GM12874 (cell line): ENCODE data around the gene ADCY1.

Source experiments
- TF ChIP-seq, protein P1 (sequence below): IDR thresholded peaks from 2 replicates; pipeline ENCODE4 v1.5.1; 2011; ENCODE audit warnings: low read depth, mild to moderate bottlenecking, control low read depth, low read length, moderate library complexity; ENCODE audit not compliant: insufficient read depth

ADCY1 gene

DNA sequence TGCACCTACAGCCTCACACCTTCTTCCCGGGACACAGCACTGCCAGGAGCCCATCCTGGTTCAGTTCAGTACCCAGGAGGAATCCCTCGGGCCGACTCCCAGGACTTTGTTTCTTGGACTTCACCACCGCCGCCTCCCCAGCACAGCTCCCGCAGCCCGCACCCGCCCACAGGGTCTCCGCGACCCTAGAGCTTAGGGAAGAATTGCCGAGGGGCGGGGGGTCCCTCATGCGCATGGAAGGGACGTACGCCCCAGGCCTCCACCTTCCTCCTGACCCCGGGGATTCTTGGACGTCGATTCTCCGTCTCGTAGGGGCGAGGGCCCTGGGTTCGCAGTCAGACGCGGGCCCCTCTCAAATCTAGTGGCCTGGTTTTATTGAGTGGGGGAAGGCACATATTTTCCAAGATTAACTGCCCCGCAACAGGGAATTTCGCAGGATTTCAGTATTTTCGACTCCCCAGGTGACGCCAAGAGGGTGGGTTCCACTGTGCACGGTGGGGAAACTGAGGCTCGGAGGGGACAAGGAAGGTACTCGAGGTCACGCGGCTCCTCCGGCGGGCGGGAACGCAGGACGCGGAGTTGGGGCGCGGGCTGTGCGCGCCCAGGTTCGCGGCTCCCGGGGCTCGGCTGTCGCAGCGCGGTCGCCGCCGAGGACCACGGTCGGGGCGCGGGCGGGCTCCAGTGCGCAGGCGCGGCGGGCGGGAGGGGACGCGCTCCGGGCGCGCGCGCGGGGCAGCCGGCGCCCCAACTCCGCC, at the start of gene ADCY1:
Gene ADCY1 (plus strand): TSS at position 708 of the 755 bp plus-strand sequence. CDS start 176 bp downstream, outside the sequence.
- TF ChIP-seq, protein P1, sequence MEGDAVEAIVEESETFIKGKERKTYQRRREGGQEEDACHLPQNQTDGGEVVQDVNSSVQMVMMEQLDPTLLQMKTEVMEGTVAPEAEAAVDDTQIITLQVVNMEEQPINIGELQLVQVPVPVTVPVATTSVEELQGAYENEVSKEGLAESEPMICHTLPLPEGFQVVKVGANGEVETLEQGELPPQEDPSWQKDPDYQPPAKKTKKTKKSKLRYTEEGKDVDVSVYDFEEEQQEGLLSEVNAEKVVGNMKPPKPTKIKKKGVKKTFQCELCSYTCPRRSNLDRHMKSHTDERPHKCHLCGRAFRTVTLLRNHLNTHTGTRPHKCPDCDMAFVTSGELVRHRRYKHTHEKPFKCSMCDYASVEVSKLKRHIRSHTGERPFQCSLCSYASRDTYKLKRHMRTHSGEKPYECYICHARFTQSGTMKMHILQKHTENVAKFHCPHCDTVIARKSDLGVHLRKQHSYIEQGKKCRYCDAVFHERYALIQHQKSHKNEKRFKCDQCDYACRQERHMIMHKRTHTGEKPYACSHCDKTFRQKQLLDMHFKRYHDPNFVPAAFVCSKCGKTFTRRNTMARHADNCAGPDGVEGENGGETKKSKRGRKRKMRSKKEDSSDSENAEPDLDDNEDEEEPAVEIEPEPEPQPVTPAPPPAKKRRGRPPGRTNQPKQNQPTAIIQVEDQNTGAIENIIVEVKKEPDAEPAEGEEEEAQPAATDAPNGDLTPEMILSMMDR, result no peak

DNA sequence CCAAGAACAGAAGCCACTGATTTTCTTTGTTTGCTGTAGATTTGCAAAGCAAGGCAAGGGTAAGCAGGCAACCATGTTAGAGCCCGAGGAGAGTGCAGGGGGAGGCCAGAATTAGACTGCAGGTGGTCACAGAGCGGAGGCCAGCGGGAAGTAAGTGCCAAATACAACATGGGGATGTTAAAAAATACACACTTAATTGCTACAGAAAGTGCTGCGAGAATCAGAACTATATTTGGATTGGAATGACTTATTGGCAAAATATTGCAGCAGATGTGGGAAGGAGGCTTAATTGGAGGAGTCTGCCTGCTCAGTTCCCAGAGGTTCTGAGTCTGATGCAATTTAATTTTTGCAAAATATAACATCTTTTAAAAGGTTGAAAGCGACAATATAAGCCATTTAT, 49.7 kb upstream of the ADCY1 start:
- TF ChIP-seq, protein P1, result no peak

DNA sequence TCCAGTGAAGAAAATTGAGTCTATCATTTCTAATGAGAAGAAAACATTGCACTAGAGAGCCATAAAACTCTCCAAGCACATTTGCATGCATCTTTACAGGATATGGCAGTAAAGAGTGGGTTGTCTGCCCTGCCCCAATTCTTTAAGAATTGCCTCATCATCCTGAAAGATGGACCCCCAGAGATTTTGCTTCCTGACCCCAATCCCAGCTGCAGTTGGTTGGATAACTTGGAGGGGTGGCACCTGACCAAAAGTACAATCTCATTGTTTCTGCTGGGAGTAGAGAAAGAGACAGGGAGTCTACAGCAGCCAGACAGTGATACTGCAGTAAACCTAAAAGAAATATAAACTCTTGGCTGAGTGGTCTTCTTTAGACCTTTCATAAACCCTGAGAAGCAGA, 49.1 kb upstream of the ADCY1 start:
- TF ChIP-seq, protein P1, result no peak

DNA sequence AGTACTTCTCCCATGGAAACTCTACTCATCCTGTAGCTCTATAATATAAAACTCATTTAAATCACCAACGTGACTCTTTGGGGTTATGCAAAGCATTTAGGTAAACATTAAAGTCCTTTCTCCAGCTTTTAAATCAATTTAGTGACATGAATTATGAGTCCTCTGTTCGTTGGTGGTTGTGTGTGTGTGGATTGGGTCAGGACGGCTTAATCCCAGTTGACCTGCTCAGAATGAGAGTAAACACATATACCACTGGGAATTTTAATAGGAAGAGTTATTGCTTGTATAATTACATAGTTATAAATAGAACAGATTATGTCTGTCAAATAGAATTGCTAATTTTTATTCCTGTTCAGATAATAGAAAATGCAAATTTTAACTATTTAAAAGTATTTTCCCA, 30.7 kb upstream of the ADCY1 start:
- TF ChIP-seq, protein P1, result no peak

DNA sequence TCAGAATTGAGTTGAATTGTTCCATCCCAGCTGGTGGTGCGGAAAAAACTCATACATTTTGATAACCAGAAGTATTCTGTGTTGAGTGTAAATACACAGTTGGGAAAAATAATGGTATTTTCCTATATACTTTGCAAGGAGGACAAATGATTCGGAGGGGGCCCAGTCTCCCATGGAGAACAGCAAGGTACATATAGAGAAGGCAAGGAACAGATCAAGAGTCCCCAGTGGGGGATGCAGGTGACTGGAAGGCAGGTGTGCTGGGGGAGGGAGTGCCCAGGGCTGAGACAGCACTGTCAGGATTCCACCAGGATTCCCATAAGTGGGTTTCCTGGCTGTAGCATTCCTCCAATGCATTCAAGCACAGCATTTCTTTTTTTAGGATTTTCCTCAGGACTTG, 10.8 kb upstream of the ADCY1 start:
- TF ChIP-seq, protein P1, result no peak

DNA sequence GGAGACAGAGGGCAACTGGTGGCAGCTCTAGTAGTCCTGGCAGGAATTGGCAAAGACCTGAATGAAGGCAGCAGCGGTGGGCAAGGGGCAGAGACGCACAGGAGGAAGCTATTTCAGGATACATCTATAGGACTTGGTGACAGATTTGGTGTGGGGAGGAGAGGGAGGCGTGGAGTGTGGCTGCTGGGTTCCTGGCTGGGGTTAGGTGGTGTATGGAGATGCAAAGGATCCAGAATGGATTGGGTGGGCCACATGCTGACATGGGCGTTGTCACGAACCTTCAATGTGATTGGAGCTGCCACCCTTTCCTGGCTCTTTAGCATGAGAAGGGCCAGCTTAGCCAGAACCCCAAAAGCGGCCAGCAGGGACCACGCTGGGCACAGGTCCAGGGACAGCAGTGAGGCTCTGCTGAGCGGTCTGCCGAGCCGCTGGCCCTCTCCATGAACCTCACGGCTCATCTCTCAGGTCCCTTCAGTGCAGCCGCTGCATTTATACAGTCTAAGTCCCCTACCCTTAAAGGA, 10.2 kb upstream of the ADCY1 start:
- TF ChIP-seq, protein P1, result no peak

DNA sequence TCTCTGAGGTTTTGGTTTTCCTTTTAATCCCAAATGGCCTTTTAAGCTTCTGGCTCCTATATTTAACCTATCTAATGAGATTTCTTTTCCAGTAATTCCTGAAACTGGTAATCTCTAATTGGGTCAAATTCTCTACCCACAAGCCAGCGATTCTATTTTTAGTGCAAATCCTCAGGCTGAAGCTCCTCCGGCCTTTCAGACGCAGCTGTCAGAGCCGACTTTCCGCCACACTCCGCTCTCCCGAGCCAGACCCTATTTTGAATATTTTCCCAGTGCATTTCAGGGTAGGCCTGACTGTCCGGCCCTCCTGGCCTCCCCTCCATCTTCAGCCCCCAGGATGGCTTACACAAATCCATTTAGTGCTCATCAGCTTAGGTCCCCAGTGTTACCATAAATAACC, 9.7 kb upstream of the ADCY1 start:
- TF ChIP-seq, protein P1, result no peak
